IPS DF 4.7 (cell line): Measurements from ENCODE around the gene OR5A1.

Experiments used
- DNase-seq: peaks from one replicate; pipeline ENCODE4 v3.0.0-alpha.2; 2013; ENCODE audit warnings: low spot score; ENCODE audit errors: extremely low read depth

Gene OR5A1

GRCh38 chr11:59475176-59475575, 38.9 kb downstream of the OR5A1 start:
- DNase-seq, result no peak

GRCh38 chr11:59479906-59480305, 43.6 kb downstream of the OR5A1 start:
- no peak for DNase-seq

- no peak for DNase-seq
Measured at GRCh38 chr11:59480359-59480758, 44.1 kb downstream of the OR5A1 start.
